WI38 (cell line): ENCODE measurements around the gene TMEM231.
"Not testable (repeated sequence)": the region's sequence is repeated elsewhere in the genome, so short reads cannot be mapped to it uniquely, and the experiment has no call there.

Experiments used
- H3K4me3 ChIP-seq: 2 replicates; pipeline ENCODE4 v1.5.1; 2011; ENCODE audit warnings: low read depth, mild to moderate bottlenecking, control low read depth, low read length
- CTCF ChIP-seq: IDR thresholded peaks from 2 replicates; pipeline ENCODE4 v1.5.1; 2012; ENCODE audit warnings: low read depth, mild to moderate bottlenecking, control low read depth, low read length

The TMEM231 gene

DNA sequence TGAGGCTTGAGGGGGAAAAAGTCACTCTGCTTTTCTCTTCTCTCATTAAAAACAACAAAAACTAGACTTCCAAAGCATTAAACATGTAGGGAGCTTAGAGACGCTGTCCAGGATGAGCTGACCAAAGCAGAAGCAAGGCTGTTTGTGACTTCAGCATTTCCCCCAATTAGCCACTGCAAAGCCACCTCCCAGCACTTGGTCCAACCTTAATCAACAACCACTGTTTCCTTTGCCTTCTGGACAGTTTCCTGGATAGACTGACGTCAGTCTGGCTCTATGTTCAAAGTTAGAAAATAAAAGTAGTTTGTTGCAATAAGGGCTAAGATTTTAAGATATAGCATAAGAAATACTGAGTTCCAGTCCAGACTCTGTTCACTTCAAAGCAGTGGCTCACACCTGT, 3.1 kb downstream of the TMEM231 start:
- no peak for TF ChIP-seq CTCF
- no peak overlapping the region for H3K4me3 ChIP-seq

DNA sequence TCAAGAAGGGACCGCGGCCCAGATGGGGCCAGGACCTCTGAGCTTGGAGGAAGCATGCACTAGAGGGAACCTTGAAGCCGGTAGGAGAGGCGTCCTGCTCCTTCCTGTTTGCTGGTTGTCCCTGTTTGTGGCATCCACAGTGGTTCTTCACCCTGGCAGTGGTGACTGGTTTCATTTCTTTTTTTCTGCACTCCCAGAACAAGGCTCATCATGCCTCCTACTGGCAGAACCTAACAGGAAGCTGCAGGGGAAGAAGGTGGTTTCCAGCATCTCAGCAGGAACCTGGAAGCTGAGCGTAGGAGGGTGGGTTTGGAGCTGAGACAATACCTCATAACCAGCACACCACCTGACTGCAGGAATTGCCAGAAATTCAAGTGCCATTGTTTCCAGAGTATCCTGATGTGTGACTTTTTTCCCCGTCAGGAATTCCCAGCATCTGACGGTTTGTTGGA, 5.8 kb downstream of the TMEM231 start:
- peak; percentile 35 for TF ChIP-seq CTCF
- no peak overlapping the region for H3K4me3 ChIP-seq

DNA sequence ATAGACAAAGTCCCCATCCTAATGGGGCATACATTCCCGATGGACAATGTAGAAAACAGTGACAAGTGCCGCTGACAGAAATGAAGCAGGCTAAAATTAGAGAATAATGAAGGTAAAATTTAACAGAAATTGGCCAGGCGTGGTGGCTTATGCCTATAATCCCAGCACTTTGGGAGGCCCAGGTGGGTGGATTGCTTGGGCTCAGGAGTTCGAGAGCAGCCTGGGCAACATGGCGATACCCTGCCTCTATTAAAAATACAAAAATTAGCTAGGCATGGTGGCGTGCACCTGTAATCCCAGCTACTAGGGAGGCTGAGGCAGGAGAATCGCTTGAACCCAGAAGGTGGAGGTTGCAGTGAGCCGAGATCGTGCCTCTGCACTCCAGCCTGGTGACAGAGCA, 7.6 kb downstream of the TMEM231 start:
- H3K4me3 ChIP-seq, result not testable (repeated sequence)

DNA sequence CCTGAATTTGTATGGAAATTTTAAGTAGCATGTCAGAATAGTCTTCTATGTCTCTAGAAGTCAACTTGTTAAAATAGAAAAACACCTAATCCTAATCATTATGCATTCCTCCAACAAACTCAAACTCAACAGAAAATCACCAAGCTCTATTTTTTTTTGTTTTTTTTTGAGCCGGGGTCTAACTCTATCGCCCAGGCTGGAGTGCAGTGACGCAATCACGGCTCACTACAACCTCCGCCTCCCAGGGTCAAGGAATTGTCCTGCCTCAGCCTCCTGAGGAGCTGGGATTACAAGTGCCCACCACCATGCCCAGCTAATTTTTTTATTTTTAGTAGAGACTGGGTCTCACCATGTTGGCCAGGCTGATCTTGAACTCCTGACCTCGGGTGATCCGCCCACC, 9.8 kb downstream of the TMEM231 start:
- no peak overlapping the region for H3K4me3 ChIP-seq
- no peak for TF ChIP-seq CTCF

- not testable (repeated sequence) for H3K4me3 ChIP-seq
Observed at GRCh38 chr16:75545879-75546278, 10.2 kb downstream of the TMEM231 start.

DNA sequence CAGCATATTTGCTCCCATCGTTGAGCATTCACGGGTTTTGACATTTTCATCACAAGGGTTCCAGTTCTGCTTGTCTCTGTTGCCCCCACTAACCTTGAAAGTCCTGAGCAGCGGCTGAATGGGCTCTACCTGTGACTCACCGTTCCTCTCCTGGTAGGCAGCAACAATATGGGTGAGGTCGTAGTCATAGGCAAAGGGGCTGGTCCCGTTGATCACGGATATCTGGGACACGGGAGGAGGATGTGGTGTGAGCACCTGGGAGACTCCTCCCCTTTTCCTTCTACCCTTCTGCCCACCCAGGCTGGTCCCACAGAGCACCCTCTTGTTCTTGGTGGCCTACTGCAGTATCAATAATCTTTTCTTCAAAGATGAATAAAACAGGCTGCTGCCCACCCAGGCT, 13.6 kb downstream of the TMEM231 start:
- not testable (repeated sequence) for H3K4me3 ChIP-seq

DNA sequence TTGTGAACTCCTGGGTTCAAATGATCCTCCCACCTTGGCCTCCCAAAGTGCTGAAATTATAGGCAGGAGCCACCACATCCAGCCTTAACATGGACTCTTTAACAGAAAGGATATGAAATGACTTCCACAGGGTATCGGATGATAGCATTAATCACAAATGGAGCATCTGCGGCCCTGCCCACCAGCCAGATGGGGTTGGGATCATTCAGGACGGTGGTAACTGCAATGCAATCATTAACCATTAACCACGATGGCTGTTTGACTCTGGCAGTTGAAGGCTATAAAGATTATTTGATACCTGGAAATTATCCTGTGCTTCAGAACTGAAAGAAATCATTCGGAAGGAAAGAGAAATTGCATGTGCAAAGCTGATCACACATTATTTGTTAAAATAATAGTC, 14.8 kb downstream of the TMEM231 start:
- no peak overlapping the region for H3K4me3 ChIP-seq
- TF ChIP-seq CTCF, result no peak

- not testable (repeated sequence) for H3K4me3 ChIP-seq
Observed at GRCh38 chr16:75538882-75539565, 17.0 kb downstream of the TMEM231 start.

- H3K4me3 ChIP-seq, result no peak overlapping the region
- no peak for TF ChIP-seq CTCF
Observed at GRCh38 chr16:75537776-75538175, 18.3 kb downstream of the TMEM231 start.

DNA sequence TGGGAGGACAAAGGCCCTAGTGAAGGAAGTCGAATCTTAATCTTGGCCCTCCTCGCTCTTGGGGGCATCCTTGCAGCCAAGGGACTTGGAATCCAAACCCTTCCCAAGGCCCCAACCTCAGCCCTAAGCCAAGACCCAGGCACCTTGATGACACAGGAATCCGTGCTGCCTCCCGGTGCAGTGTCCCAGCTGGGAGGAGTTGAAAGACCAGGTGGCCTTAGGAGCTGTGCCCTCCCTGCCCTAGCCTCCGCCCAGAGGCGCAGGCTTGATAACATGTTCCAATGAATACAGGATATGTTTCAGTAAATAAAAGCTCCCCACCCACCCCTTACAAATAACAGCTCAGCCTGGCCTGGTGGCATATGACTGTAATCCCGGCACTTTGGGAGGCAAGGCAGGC, 20.2 kb downstream of the TMEM231 start, which contains the start of gene CHST5:
CHST5 (minus strand) TSS at position 208 of the 400 bp plus-strand sequence. CDS start 5,724 bp downstream, outside the sequence.
- TF ChIP-seq CTCF, result no peak
- no peak within 1 kb of the TSS for H3K4me3 ChIP-seq
